Glutamatergic neuron (in vitro differentiated cells): Measurements from ENCODE around the gene TFB1M. TPM values are rescaled to one million over a fixed set of nuclear protein-coding genes. Genes with fewer than 3 reads are reported as not detected.
"Not testable (repeated sequence)": the region's sequence is repeated elsewhere in the genome, so short reads cannot be mapped to it uniquely, and the experiment has no call there.

ENCODE experiments used
- DNase-seq: peaks from one replicate; pipeline ENCODE4 v3.0.0; 2022
- H3K27ac Mint-ChIP-seq: one replicate; pipeline ENCODE4 v1.8.0; 2020; ENCODE audit warnings: mild to moderate bottlenecking, mixed read lengths, inconsistent platforms; ENCODE audit not compliant: unreplicated experiment
- H3K27me3 Mint-ChIP-seq: one replicate; pipeline ENCODE4 v1.8.0; 2020; ENCODE audit warnings: mild to moderate bottlenecking, moderate library complexity, mixed read lengths, inconsistent platforms; ENCODE audit not compliant: unreplicated experiment
- H3K36me3 Mint-ChIP-seq: one replicate; pipeline ENCODE4 v1.8.0; 2020; ENCODE audit warnings: mild to moderate bottlenecking, mixed read lengths, inconsistent platforms; ENCODE audit not compliant: unreplicated experiment
- H3K4me1 Mint-ChIP-seq: one replicate; pipeline ENCODE4 v1.8.0; 2020; ENCODE audit warnings: mild to moderate bottlenecking, low read depth, mixed read lengths, inconsistent platforms; ENCODE audit not compliant: unreplicated experiment
- H3K4me3 Mint-ChIP-seq: one replicate; pipeline ENCODE4 v1.8.0; 2020; ENCODE audit warnings: mild to moderate bottlenecking, mixed read lengths, inconsistent platforms; ENCODE audit not compliant: unreplicated experiment
- H3K9me3 Mint-ChIP-seq: one replicate; pipeline ENCODE4 v1.8.0; 2020; ENCODE audit warnings: mild to moderate bottlenecking, moderate library complexity, mixed read lengths, inconsistent platforms; ENCODE audit not compliant: unreplicated experiment
- CTCF ChIP-seq: fragments of 200-600 bp; sonication (generic); IDR thresholded peaks from one replicate; pipeline ENCODE4 v1.5.0; 2021; ENCODE audit not compliant: partially characterized antibody, unreplicated experiment
- total RNA-seq: library from RNA; stranded (reverse); fragmentation: NEBNext Ultra II Directional; extraction: Animal tissue kit (Norgen Biotek cat#: 25700); gene quantifications from one replicate; pipeline ENCODE4 v1.2.1, GENCODE V29; 2021; ENCODE audit not compliant: unreplicated experiment

Gene TFB1M
- total RNA-seq, 1 donor from 2014 or later, result 36.8 TPM

DNA sequence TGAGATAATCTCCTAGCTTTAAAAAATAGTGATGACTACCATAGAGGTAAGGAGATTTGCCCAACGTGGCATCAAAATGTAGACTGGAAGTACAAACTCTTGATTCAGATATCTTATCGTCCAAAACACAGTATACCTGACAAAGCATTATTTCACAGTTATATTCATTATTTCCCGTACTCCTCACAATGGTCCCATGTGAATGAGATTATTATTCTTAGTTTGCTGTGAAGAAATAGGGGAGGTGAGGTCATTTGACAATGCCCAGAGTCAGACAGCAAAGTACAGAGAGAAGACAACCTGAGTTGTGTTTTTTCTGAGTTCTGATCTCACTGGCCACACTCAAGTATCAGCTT is 1.2 kb upstream of the TFB1M start:
- Mint-ChIP-seq H3K27ac (no peak overlapping the region), H3K27me3 (peaks cover 6% of the 10 kb centered on the region), H3K4me3 (peak overlapping the region; percentile 89), H3K36me3 (peaks cover 7% of the 10 kb centered on the region), H3K4me1 (peaks cover 8% of the 10 kb centered on the region), H3K9me3 (peaks cover 6% of the 10 kb centered on the region)
- TF ChIP-seq CTCF, result no peak
- no peak for DNase-seq

DNA sequence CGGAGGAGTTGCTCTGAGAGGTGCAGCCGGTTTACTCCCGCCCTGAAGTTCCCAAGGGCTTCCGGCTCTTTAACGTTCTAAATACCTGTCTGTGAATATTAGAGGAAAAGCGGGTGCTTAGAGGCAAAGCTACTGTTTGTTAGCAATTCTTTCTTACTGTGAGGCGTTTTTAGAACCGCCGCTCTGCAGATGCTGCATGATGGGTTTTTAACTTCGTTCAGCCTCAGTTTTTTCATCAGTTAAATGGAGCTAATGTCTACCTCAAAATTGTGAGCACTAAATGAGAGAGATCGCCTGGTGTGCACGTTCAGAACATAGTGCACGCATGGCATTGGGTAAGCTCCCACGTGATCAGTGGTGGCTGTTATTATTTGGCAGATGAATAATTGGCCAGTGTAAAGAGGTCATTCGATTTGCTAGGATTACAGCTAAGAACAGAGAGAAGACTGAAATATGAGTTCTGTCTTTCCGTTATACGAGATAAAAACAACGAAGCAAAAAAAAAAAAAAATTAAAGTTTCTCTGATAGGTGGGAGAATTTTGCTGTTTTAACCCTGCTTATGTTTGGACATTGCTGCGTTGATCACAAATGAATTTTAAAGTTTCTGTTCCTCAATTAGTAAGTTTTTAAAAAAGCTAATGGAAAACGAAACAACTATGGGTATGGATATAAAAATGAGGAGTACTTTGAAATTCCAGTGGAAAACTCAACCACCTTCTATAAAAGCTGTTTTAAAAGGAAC is 660 bp upstream of the TFB1M start:
- H3K27me3 Mint-ChIP-seq, result peaks cover 6% of the 10 kb centered on the region
- no peak for TF ChIP-seq CTCF
- DNase-seq, result no peak
- peaks cover 6% of the 10 kb centered on the region for H3K9me3 Mint-ChIP-seq
- H3K4me1 Mint-ChIP-seq, result peaks cover 8% of the 10 kb centered on the region
- peaks cover 6% of the 10 kb centered on the region for H3K36me3 Mint-ChIP-seq
- peak overlapping the region; percentile 76 for H3K27ac Mint-ChIP-seq
- peak overlapping the region; percentile 89 for H3K4me3 Mint-ChIP-seq

DNA sequence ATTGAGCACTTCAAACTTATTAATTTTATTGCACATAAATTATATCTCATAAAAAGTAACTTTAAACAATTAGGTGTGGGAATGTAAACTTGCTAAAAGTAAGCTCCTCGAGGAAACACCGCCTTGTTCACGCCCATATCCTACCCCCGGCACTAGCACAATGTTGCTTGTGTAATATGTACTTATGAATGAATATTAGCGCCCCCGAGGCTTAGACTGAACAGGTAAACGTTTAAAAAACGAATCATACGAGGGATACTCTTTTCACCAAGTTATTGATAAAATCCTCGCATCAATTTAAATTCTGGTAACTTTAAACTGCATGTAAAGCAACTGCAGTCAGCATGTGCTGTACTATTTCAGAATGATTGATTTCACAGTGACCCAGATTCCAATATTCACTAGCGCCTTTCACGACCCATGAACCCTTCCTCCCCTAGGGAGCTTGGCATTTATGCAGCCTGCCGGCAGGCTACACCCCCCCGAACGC is 637 bp downstream of the TFB1M start:
- DNase-seq, result no peak
- Mint-ChIP-seq H3K4me1 (peaks cover 8% of the 10 kb centered on the region), H3K27me3 (peaks cover 4% of the 10 kb centered on the region), H3K36me3 (no peaks in the 10 kb centered on the region), H3K27ac (peak overlapping the region; percentile 90), H3K9me3 (peaks cover 6% of the 10 kb centered on the region), H3K4me3 (peak overlapping the region; percentile 89)
- TF ChIP-seq CTCF, result no peak

GRCh38 chr6:155312950-155313349 is 1.3 kb downstream of the TFB1M start:
- H3K4me3 Mint-ChIP-seq, result peak overlapping the region; percentile 89
- H3K36me3 Mint-ChIP-seq, H3K4me1 Mint-ChIP-seq, H3K27ac Mint-ChIP-seq, DNase-seq, H3K9me3 Mint-ChIP-seq, H3K27me3 Mint-ChIP-seq: not testable (repeated sequence)

DNA sequence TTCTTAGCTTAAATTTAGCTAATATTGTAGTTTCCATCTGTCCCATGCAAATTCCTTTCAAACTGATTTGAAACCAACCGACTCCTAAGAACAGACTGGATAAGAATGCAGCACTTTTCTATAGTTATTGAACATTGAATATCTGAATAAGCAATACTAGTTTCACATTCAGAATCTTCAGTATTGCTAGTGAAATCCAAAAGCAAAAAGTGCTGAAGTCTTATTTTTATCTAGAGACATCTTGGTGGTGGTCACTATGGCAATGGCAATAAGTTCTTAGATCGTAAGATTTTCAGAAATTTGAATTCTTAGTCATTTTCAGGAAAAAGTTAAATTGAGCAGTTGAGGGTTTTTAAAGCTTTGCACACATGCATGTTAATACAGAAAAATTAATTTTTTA is 2.7 kb downstream of the TFB1M start:
- H3K27me3 Mint-ChIP-seq, result peaks cover 4% of the 10 kb centered on the region
- DNase-seq, result no peak
- H3K9me3 Mint-ChIP-seq, result peaks cover 6% of the 10 kb centered on the region
- peaks cover 8% of the 10 kb centered on the region for H3K4me1 Mint-ChIP-seq
- no peak overlapping the region for H3K27ac Mint-ChIP-seq
- no peak for TF ChIP-seq CTCF
- no peak overlapping the region for H3K4me3 Mint-ChIP-seq
- no peaks in the 10 kb centered on the region for H3K36me3 Mint-ChIP-seq
